ENCODE measurements around the gene FOXP4.

- no peak for TF ChIP-seq POLR2A (IDR thresholded peaks at IDR 0.05; ENCODE audit: low read length)
- TF ChIP-seq GATA1 (IDR thresholded peaks at IDR 0.05; ENCODE audit: low read depth, low read length), result no peak
Measured at GRCh38 chr6:41502566-41502916, 43.6 kb upstream of the FOXP4 start.
